Measurements from ENCODE around the gene AGPAT1. TPM values are rescaled to one million over a fixed set of nuclear protein-coding genes. Genes with fewer than 3 reads are reported as not detected.
A peak's percentile ranks its signal among the peaks of the same experiment; 100 is the strongest.
"Not testable (repeated sequence)": the region's sequence is repeated elsewhere in the genome, so short reads cannot be mapped to it uniquely, and the experiment has no call there.

Gene AGPAT1
- polyA plus RNA-seq, 3 donors = 94.6 to 109 (median 102) TPM

DNA sequence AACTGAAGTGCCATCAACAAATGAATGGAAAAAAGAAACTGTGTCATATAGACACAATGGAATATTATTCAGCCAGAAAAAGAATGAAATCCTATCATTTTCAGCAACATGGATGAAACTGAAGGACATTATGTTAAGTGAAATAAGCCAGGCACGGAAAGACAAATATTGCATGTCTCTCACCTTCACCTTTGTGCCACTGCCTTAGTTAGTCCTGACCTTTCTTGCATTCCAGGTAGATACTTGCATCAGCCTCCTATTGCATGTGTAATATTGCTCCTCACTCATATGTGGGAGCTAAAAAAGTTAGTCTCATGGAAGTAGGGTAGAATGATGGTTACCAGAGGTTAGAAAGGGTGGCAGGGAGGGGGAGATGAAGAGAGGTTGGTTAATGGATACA lies 33.1 kb upstream of the AGPAT1 start:
- no peak for DNase-seq (ENCODE audit: extremely low read depth in 1 of 11, low read depth in 9 of 11, low spot score in 4 of 11)

DNA sequence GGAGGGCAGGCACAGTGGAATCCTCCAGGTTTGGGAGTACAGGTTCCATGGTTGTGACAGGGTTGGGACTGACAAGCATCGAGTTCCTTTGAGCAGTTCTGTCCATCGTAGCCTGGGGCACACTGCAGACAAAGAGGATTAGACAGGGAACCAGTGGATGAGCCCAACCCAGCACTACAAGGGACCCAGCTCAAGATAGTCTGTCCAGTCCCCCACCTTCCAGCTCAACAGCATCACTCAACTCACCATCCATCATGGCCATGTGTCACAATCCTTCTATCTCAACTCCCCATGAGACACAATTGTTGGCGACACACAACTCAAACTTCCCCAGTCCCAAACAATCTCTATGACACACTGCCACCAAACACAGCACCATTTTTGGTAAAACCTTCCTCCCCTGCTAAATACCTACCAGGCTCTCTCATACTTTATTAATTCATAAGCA lies 28.4 kb upstream of the AGPAT1 start:
- no peak for DNase-seq (ENCODE audit: extremely low read depth in 1 of 11, low read depth in 9 of 11, low spot score in 4 of 11)

DNA sequence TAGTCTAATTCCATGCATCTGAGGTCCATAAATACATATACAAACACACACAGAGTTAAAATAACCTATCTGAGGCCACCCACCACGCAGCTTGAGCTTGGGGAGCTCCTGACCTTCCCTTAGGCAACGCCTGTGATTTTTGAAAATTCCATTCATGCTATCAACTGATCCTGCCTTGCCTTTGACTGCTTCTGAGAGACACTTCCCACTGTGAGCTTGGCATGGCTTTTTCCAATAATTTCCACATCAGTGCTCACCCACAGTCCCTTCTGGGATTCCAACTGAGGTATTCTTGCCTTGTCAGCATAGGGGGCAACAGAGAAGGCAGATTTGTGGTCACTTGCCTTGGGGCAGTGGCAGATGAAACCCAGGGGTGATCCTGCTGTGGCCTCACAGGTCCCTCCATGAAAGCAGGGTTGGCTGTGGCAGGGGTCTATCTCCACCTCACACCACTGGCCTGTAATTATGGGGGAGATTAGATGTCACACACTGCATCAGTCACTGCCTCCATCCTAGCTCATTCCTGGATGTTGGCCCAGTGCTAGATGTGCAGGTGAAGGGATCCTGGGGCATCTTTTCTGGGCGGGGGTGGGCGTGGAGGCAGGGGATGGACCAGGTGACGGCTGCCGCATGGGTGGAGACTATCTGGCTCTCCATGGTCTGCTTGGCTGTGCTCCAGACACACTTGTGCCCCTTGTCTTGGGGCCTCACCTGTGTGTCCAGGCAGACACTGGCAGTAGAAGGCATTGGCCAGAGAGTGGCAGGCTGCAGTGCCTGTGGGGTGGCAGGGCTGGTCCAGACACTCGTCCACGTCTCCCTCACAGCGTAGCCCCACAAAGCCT lies 27.8 kb upstream of the AGPAT1 start:
- DNase-seq (ENCODE audit: extremely low read depth in 1 of 11, low read depth in 9 of 11, low spot score in 4 of 11) = no peak

DNA sequence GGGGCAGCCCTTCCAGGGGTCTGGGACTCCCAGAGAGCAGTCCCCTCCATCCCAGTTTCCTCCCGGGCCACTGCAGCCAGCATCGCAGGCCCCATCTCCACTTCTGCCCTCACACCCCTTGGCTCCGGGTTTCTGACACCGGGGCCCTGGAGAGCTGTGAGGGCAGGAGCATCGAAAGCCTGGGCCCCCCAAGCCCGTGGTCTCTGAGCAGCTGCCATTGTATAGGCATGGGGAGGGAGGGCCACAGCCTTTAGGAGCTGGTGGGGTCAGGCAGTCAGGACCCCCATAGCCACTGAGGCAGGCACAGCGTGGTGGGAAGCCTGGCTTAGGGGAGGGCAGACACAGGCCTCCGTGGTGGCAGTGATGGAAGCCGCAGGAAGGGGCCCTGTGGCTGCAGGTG lies 26.3 kb upstream of the AGPAT1 start:
- DNase-seq (ENCODE audit: extremely low read depth in 1 of 11, low read depth in 9 of 11, low spot score in 4 of 11) = no peak

DNA sequence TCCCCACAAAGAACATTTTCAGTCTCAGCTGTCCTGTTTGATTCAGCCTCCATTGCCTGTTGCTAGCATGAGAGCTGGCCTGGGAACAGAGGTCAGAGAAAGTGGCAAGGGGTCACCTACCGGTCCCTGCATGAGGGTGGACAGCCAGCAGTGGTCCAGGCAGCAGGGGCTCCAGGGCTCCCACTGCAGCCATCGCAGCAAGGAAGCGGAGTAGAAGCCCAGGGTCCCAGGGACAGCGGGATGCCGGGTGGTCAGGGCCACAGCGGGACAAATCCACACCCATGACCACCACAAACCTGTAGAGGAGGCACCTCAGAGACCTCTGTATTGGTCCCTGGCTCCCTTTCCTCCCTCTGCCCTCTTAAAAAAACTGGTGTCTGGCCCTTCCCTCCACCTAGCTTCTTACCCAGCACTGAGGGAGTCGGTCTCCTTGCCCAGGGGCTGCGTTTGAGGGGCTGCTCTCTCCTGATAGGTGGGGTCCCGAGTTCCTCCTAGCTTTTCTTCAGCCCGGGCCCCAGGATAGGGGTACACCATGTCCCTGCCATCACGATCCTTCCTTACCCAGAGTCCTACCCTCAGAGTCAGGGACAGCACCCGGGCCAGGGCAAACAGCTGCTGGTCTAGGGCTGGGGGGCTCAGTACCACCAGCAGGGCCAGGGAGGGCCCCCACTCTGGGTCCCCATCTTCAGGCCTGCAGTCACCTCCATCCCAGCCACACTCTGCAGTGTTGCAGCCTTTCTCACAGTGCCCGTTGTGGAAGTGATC lies 25.0 kb upstream of the AGPAT1 start:
- no peak for DNase-seq (ENCODE audit: extremely low read depth in 1 of 11, low read depth in 9 of 11, low spot score in 4 of 11)

DNA sequence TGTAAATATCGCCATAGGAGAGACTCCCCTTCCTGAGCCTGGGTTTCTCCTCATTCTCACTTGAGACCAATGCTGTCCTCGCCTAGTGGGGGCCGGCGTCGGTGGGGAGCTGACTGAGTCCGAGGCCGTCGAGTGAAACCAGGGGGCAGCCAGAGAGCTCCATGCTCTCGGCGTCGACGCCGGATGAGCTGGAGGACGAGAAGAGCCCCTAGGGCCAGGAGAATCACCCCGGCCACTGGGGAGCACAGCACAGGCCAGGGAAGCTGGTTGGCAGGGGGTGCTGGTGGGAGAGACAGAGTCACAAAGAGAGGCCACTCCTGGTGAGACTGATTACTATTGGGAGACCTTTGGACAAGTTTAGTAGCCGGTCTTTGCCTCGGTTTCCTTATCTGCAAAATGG lies 23.0 kb upstream of the AGPAT1 start:
- DNase-seq (ENCODE audit: extremely low read depth in 1 of 11, low read depth in 9 of 11, low spot score in 4 of 11) = no peak

DNA sequence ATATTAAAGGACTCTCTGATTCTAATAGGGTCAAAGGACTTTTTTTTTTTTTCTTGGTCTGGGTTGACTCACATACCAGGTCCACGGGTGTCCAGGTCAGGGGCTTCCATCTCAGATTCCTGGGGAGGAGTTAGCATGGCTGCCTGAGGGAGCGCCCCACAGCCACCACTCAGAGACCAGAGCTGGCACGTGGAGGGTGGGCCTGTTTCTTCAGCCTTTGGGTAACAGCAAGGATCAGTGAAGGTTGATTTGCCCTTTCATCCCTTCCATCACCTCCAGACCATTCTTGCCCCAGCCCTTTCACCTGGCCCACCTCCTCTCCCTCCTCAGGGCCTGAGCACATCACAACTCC lies 22.4 kb upstream of the AGPAT1 start:
- DNase-seq (ENCODE audit: extremely low read depth in 1 of 11, low read depth in 9 of 11, low spot score in 4 of 11) = no peak

DNA sequence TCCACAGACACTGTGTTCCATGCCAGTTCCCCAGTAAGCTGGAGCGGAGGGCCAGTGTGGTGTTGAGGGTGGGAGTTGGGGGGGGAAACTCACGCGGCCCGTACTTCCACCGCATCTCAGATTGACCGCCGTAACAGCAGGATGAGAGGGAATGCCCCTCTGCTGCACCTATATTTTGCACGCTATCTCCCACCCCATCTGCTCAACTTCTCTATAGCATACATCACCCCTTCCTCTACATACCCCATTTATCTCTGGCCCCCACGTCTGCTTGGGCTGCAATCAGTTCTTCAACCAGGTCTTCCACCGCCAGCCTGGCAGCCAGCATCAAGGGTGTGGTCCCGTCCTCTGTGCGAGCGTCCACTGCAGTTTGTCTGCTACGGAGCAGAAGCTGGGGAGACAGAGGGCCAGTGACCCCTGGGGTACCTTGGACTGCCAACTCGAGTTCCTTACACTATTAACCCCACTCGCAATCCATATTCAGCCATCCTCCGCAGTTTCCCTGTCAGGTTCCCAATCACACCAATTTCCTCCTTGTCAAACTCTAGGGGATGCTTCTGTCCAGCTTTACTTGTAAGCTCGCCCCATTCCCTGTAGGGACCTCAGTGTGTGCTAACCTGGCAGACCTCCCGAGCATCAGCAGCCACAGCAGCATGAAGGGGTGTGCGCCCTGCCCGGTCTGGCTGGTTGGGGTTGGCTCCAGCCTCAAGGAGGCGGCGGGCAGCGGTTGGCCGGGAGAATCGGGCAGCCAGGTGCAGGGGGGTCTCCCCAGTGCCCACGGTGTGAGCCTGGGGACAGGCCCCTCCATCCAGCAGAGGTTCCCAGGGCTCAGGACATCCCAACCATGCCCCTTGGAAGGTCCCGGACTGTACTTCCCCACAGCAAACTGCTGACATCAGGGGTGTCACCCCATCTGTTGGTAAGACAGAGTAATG lies 21.1 kb upstream of the AGPAT1 start:
- DNase-seq (ENCODE audit: extremely low read depth in 1 of 11, low read depth in 9 of 11, low spot score in 4 of 11) = peak in 1 of 11 donors; percentile 18

DNA sequence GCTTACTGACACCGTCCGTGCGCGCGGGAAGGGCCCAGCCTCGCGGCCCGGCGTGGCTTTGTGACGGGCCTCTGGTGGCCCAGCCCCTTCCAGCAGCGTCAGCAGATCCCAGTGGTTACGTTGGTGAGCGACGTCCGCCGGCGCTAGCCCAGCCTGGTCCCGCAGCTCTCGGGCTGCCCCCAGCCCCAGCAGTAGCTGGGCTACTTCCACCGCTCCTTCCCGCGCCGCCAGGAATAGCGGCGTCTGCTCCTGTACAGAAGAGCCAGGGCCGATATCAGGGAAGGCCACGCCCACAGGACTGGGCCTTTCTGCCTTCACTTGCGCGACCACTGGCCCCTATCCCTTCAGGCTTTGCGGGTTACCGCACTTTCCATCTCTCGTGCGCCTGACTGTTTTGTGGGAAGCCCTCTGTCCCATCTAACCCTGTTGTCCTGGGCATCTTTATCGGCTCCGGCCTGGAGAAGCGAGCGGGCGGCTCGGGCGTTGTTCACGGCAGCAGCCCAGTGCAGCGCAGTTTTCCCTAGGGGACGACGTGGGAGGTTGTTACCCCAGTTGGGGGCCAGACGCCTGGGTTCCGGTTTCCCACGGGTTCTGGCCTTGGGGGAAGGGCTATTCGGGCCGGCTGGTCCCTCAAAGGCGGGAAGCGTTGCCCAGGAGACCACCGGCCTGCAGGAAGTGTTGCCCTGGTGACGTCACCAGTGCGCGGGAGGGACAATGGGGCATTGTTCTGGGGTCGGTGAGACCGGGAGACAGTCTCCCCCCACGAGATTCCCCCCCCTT lies 20.2 kb upstream of the AGPAT1 start:
- DNase-seq (ENCODE audit: extremely low read depth in 1 of 11, low read depth in 9 of 11, low spot score in 4 of 11) = peak in 10 of 11 donors; percentile 84 to 93 (median 90)

DNA sequence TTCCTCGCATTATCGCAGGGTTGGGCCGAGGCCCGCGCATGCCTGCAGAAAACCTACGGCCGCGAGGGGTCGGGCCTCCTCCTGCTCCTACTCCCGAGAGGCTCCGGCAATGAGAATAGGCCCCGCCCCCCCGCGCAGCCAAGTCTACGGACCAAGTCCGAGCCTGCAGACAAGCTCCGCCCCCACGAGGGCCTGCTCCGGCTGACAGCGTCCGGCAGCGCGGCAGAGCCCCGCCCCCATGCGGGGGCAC lies 19.7 kb upstream of the AGPAT1 start:
- DNase-seq (ENCODE audit: extremely low read depth in 1 of 11, low read depth in 9 of 11, low spot score in 4 of 11) = peak; percentile 98 to 100 (median 100)

DNA sequence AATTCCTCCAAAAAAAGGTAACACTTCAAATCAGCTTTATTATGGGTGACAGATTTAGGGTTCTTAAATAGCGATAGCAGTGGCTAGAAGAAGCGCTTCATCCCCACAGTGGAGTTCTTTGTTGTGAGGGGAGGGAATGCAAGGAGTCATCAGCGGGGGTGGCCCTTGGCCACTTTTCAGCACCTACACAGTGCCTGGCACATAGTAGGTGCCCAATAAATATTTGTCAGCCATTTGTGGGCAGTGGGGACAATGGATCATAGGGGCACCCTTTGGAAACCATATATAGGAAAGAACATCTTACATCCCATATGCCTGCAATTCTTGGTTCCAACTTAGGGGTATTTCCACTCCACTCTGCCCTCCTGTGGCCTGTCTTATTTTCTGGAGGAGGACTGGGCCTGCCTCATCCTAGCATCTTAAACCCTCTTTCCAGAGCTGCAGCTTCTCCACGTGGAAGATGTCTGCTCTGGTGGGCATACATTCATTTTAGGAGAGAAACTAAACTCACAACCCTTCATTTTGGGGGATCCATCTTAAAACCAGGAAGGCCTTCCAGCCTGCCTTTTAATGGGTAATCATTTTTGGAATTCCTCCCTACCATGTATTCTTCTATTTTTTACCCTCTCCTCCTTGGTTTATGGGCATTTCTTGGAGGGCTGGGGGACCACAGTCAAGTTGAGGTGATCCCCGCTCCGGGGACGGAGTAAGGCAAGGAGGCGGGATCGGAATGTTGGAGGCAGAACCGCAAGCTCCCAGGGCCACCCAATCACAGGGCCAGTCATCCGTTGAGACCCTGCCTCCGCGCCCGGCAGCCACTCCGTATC lies 19.2 kb upstream of the AGPAT1 start:
- peak in 1 of 11 donors; percentile 41 for DNase-seq (ENCODE audit: extremely low read depth in 1 of 11, low read depth in 9 of 11, low spot score in 4 of 11)

DNA sequence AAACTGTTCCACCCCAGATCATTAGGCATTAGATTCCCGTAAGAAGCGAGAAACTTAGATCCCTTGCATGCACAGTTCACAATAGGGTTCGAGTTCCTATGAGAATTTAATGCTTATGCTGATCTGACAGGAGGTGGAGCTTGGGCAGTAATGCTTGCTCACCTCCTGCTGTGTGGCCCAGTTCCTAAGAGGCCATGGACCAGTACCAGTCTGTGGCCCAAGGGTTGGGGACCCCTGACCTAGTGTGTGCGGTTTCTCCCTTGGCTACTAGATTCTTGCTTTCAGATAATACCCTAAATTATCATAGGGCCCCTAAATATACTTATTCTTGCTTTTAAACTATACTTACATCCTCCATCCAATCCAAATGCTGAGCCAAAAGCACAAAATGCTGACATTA lies 18.5 kb upstream of the AGPAT1 start:
- DNase-seq (ENCODE audit: extremely low read depth in 1 of 11, low read depth in 9 of 11, low spot score in 4 of 11) = no peak

DNA sequence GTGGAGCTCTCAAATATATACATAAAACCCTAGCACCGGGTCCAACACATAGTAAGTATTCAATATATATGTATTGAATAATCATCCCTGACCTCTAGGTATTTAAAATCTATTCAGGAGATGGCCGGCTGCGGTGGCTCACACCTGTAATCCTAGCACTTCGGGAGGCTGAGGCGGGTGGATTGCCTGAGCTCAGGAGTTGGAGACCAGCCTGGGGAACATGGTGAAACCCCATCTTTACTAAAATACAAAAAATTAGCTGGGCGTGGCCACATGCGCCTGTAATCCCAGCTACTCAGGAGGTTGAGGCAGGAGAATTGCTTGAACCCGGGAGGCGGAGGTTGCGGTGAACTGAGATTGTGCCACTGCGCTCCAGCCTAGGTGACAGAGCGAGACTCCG lies 17.2 kb upstream of the AGPAT1 start:
- DNase-seq (ENCODE audit: extremely low read depth in 1 of 11, low read depth in 9 of 11, low spot score in 4 of 11) = not testable (repeated sequence)

DNA sequence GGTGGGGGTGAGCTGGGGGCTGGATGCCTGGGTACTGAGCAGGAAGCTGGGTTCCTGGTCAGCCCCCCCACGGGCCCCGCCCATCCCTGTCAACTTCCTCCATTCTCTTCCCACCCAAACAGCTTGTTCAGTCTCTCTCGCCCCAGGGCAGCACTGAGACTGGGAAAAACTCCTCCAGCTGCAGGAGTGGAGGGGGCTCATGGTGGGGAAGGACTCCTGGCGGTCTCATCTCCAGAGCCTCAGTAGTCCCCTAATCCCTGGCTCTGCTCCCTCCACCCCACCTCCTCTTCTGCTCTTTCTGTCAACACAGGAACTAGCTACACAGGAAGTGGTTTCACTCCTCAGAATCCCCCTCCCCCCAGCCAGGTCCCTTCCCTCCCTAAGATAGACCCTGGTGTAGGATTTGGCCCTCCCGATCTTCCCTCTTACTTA lies 16.7 kb upstream of the AGPAT1 start, which contains the start of gene GPSM3:
TSS of gene GPSM3 (minus strand) at position 36 of the 432 bp plus-strand sequence. CDS start 130 bp downstream, outside the sequence.
- DNase-seq (ENCODE audit: extremely low read depth in 1 of 11, low read depth in 9 of 11, low spot score in 4 of 11) = no peak

DNA sequence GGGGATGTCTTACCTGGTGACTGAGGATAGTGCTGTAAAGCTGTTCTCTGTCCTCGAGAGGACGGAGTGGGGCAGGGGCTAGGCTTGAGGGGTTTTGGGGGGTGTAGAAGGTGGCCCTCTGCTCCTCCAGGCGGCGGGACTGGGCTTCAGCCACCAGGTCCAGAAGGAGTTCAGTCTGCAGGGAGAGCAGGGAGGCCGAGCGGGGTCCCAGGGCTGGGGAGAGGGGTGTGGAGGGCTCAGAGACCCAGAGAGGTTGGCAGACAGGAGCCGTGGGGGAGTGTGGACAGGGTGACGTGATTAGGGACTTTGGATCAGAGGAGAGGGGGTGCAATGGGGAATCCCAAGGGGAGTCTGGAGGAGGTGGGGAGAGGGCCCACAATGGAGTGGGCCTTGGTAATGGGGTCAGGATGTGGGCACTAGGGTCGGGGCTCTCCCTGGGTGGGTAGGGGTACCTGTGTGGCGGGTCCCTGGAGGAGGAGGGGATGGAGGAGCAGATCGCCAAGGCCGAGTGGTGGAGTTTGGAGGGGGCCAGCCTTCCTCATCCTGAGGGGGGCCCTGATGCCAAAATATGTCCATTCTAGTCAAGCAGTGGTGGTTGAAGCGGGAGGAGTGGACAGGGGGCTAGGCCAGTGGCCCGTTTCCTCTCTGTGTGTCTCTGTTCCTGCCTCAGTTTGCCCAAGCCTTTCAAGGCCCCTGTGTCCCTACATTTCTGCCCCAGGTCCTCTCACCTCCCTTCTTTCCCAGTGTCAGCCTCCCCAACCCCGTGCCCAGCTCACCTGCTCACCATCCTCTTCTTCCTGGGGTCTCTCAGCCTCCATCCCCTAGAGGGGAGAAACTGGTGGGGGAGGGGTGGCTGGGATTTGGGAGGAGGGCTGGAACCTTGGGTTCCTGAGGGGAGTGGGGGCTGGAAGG lies 16.1 kb upstream of the AGPAT1 start:
- DNase-seq (ENCODE audit: extremely low read depth in 1 of 11, low read depth in 9 of 11, low spot score in 4 of 11) = no peak

DNA sequence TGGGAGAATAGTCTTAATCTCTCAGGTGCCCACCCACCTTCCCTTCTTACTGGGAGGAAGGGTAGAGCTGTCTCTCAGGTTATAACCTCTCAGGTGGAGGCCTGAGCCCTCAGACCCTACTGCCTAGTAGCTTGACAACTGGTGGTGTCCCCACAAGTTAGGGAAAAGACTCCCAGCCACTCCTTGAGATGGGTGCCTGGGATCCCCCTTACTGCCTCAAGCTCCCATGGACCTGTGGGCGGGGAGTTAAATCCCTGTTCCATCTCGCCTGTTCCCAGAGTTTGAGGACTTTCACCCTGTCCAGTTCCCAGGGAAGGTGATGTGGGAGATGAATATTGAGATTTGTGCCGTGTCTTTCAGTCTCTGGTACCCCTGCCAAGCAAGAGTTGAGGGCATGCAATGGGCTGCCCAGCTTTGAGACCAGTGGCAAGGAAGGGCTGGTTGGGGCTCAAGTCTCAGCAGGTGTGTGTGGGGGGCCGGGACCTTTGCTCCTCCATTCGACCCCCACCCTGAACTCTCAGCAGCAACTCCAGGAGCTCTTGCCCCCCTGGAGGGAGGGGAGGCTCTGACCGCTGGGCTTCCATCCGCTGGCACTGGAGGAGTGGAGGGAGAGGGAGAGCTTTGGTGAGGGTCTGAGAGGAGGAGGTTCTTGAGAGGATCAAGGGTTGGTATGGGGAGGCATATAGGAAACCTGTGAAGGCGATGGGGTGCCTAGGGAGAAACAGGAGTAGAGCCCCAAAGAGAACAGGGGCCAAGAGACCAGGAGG lies 15.2 kb upstream of the AGPAT1 start:
- DNase-seq (ENCODE audit: extremely low read depth in 1 of 11, low read depth in 9 of 11, low spot score in 4 of 11) = no peak
